ENCODE data around the gene IFNAR2. TPM values are rescaled to one million over a fixed set of nuclear protein-coding genes. Genes with fewer than 3 reads are reported as not detected.

IFNAR2 gene
- total and polyA plus RNA-seq, 8 donors: 7.5 to 22.5 (median 9.2) TPM; not detected in 1

GRCh38 chr21:33266789-33267135 lies 37.0 kb downstream of the IFNAR2 start:
- intact Hi-C loops (cut with DNase I; ENCODE audit: low total_unique reads): no loop called here
- 1 to 7% (median 3%) methylated on average over 6 to 8 of the region's 8 CpGs for WGBS, 5 donors
- Histone ChIP-seq H3K9me3 (no peaks in the 10 kb centered on the region), H3K36me3 (peaks cover 0 to 43% (median 41%) of the 10 kb centered on the region in 4 donors), H3K27ac (peak overlapping the region; percentile 91 to 96 (median 93)), H3K4me1 (peaks cover 30 to 67% (median 38%) of the 10 kb centered on the region in 4 donors), H3K4me3 (peak overlapping the region; percentile 56 to 98 (median 84)), H3K27me3 (no peaks in the 10 kb centered on the region)
- TF ChIP-seq, protein P1, sequence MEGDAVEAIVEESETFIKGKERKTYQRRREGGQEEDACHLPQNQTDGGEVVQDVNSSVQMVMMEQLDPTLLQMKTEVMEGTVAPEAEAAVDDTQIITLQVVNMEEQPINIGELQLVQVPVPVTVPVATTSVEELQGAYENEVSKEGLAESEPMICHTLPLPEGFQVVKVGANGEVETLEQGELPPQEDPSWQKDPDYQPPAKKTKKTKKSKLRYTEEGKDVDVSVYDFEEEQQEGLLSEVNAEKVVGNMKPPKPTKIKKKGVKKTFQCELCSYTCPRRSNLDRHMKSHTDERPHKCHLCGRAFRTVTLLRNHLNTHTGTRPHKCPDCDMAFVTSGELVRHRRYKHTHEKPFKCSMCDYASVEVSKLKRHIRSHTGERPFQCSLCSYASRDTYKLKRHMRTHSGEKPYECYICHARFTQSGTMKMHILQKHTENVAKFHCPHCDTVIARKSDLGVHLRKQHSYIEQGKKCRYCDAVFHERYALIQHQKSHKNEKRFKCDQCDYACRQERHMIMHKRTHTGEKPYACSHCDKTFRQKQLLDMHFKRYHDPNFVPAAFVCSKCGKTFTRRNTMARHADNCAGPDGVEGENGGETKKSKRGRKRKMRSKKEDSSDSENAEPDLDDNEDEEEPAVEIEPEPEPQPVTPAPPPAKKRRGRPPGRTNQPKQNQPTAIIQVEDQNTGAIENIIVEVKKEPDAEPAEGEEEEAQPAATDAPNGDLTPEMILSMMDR (IDR thresholded peaks at IDR 0.05): no peak
- no peak for TF ChIP-seq POLR2AphosphoS5 (IDR thresholded peaks at IDR 0.05)
- no peak for TF ChIP-seq EP300 (IDR thresholded peaks at IDR 0.05)
- no peak for TF ChIP-seq POLR2A (IDR thresholded peaks at IDR 0.05)
- DNase-seq: peak in 1 of 2 donors; percentile 28

- H3K27ac ChIP-seq: peak overlapping the region; percentile 91 to 96 (median 93)
- no peaks in the 10 kb centered on the region for H3K27me3 ChIP-seq
- H3K9me3 ChIP-seq: no peaks in the 10 kb centered on the region
- peak overlapping the region; percentile 56 to 98 (median 84) for H3K4me3 ChIP-seq
- peaks cover 0 to 48% (median 44%) of the 10 kb centered on the region in 4 donors for H3K36me3 ChIP-seq
- WGBS, 5 donors: 67 to 78% (median 70%) methylated on average over 7 of the region's 7 CpGs
- peaks cover 33 to 69% (median 38%) of the 10 kb centered on the region in 4 donors for H3K4me1 ChIP-seq
- no peak for DNase-seq
- intact Hi-C loops (cut with DNase I; ENCODE audit: low total_unique reads): no loop called here
- no peak for TF ChIP-seq EP300 (IDR thresholded peaks at IDR 0.05)
- no peak for TF ChIP-seq POLR2AphosphoS5 (IDR thresholded peaks at IDR 0.05)
- no peak for TF ChIP-seq POLR2A (IDR thresholded peaks at IDR 0.05)
- TF ChIP-seq, protein P1 (IDR thresholded peaks at IDR 0.05): no peak
These were observed 37.5 kb downstream of the IFNAR2 start for GRCh38 chr21:33267250-33267649.

- WGBS, 5 donors: 52 to 69% (median 67%) methylated on average over 6 to 7 of the region's 7 CpGs
- peak in 1 of 2 donors; percentile 38 for DNase-seq
- no peaks in the 10 kb centered on the region for H3K27me3 ChIP-seq
These were observed 38.6 kb downstream of the IFNAR2 start for GRCh38 chr21:33268393-33268736.

GRCh38 chr21:33268737-33269441 lies 39.2 kb downstream of the IFNAR2 start:
- intact Hi-C loops (cut with DNase I; ENCODE audit: low total_unique reads): no loop called here

More at GRCh38 chr21:33268393-33268736, 38.6 kb downstream of the IFNAR2 start:
- peaks cover 39 to 77% (median 42%) of the 10 kb centered on the region in 4 donors for H3K4me1 ChIP-seq
- H3K36me3 ChIP-seq: peaks cover 0 to 53% (median 45%) of the 10 kb centered on the region in 4 donors
- intact Hi-C loops (cut with DNase I; ENCODE audit: low total_unique reads): no loop called here
- TF ChIP-seq EP300 (IDR thresholded peaks at IDR 0.05) (no peak), POLR2AphosphoS5 (IDR thresholded peaks at IDR 0.05) (peak in 1 of 3 donors; percentile 28)
- H3K4me3 ChIP-seq: no peak overlapping the region
- peak overlapping the region; percentile 60 to 96 (median 92) for H3K27ac ChIP-seq
- H3K9me3 ChIP-seq: no peaks in the 10 kb centered on the region

More at GRCh38 chr21:33268737-33269441, 39.2 kb downstream of the IFNAR2 start:
- Histone ChIP-seq H3K4me3 (no peak overlapping the region), H3K36me3 (peaks cover 0 to 55% (median 45%) of the 10 kb centered on the region in 4 donors), H3K27ac (peak overlapping the region; percentile 60 to 96 (median 92)), H3K27me3 (no peaks in the 10 kb centered on the region), H3K4me1 (peaks cover 39 to 77% (median 42%) of the 10 kb centered on the region in 4 donors), H3K9me3 (no peaks in the 10 kb centered on the region)
- WGBS, 5 donors: 35 to 63% (median 47%) methylated on average over 12 of the region's 12 CpGs
- TF ChIP-seq EP300 (IDR thresholded peaks at IDR 0.05) (no peak), POLR2A (IDR thresholded peaks at IDR 0.05) (no peak), POLR2AphosphoS5 (IDR thresholded peaks at IDR 0.05) (peak; percentile 63 to 96 (median 87))
- TF ChIP-seq, protein P1 (IDR thresholded peaks at IDR 0.05): peak in 1 of 7 experiments; percentile 29
- peak; percentile 96 to 99 for DNase-seq
